ENCODE results near the gene AGPAT3.
"Not testable (repeated sequence)": the region's sequence is repeated elsewhere in the genome, so short reads cannot be mapped to it uniquely, and the experiment has no call there.

The AGPAT3 gene

DNA sequence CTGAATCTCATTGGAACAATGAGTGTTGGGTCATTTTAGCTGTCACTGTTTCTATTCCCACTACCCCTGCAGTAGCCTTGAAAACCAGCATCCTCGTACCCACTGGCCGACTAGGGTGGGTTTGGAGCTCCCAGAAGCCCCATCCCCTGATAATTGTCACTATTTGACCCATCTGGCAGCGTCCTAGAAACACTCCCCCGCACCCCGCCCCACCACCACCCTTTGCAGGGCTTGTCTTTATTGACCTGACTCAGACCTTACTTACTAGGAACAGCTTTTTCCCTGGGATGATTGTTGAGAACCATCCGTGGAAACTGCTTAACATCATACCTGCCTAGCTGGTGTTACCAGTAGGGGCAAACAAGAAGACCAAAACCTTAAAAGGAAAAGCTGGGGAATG is 28.4 kb upstream of the AGPAT3 start:
- Histone ChIP-seq H3K27me3 (ENCODE audit: control insufficient read depth, insufficient read depth, low read length) (no peaks in the 10 kb centered on the region), H3K36me3 (ENCODE audit: control insufficient read depth, insufficient read depth, low read length) (no peaks in the 10 kb centered on the region), H3K9ac (ENCODE audit: low read depth, low read length) (no peak overlapping the region), H3K4me3 (ENCODE audit: low read depth, low read length) (no peak overlapping the region), H3K9me3 (ENCODE audit: control insufficient read depth, insufficient read depth, low read length) (no peaks in the 10 kb centered on the region), H3K4me1 (ENCODE audit: control insufficient read depth, insufficient read depth, low read length) (no peaks in the 10 kb centered on the region)

DNA sequence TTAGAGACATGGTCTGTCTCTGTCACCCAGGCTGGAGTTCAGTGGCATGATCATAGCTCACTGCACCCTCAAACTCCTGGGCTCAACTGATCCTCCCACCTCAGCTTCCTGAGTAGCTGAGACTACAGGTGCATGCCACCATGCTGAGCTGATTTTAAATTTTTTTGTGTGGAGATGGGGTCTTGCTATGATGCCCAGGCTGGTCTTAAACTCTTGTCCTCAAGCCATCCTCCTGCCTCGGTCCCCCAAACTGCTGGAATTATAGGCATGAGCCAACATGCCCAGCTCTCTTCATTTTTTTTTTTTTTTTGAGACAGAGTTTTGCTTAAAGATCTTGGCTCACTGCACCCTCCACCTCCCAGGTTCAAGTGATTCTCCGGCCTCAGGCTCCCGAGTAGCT is 24.8 kb upstream of the AGPAT3 start:
- no peaks in the 10 kb centered on the region for H3K27me3 ChIP-seq (ENCODE audit: control insufficient read depth, insufficient read depth, low read length)
- H3K4me1 ChIP-seq (ENCODE audit: control insufficient read depth, insufficient read depth, low read length) = no peaks in the 10 kb centered on the region
- no peaks in the 10 kb centered on the region for H3K9me3 ChIP-seq (ENCODE audit: control insufficient read depth, insufficient read depth, low read length)

DNA sequence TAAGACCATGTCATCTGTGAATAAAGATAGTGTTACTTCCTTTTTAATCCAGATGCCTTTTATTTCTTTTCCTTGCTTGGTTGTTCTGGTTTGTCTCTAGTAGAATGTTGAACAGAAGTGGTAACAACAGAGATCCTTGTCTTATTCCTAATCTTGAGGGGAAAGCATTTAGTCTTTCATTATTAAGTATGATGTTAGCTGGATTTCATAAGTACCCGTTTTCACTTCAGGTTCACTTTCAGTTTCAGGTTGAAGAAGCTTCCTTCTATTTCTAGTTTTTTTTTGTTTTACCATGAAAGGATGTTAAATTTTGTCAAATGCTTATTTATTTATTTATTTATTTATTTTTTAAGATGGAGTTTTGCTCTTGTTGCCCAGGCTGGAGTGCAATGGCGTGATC is 22.3 kb upstream of the AGPAT3 start:
- H3K9me3 ChIP-seq (ENCODE audit: control insufficient read depth, insufficient read depth, low read length) = no peaks in the 10 kb centered on the region
- H3K27me3 ChIP-seq (ENCODE audit: control insufficient read depth, insufficient read depth, low read length) = no peaks in the 10 kb centered on the region
- H3K4me3 ChIP-seq (ENCODE audit: low read depth, low read length) = no peak overlapping the region
- no peak overlapping the region for H3K9ac ChIP-seq (ENCODE audit: low read depth, low read length)
- H3K4me1 ChIP-seq (ENCODE audit: control insufficient read depth, insufficient read depth, low read length) = no peaks in the 10 kb centered on the region
- H3K36me3 ChIP-seq (ENCODE audit: control insufficient read depth, insufficient read depth, low read length) = no peaks in the 10 kb centered on the region

More for the DNA sequence above, 24.8 kb upstream of the AGPAT3 start:
- Histone ChIP-seq H3K36me3 (ENCODE audit: control insufficient read depth, insufficient read depth, low read length) (no peaks in the 10 kb centered on the region), H3K4me3 (ENCODE audit: low read depth, low read length) (no peak overlapping the region), H3K9ac (ENCODE audit: low read depth, low read length) (no peak overlapping the region)

DNA sequence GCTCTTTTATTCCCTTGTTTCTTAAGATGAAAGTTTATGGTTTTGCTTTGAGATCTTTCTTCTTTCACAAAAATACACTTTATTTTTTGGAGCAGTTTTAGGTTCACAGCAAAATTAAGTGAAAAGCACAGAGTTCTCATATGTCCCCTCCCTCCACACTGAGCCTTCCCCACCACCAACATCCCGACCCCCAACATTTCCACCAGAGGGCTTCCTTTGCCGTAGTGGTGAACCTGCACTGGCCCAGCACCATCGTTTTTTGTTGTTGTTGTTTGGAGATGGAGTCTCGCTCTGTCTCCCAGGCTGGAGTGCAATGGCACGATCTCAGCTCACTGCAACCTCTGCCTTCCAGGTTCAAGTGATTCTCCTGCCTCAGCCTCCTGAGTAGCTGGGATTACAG is 20.1 kb upstream of the AGPAT3 start:
- H3K36me3 ChIP-seq (ENCODE audit: control insufficient read depth, insufficient read depth, low read length); H3K9me3 ChIP-seq (ENCODE audit: control insufficient read depth, insufficient read depth, low read length); H3K4me1 ChIP-seq (ENCODE audit: control insufficient read depth, insufficient read depth, low read length); H3K27me3 ChIP-seq (ENCODE audit: control insufficient read depth, insufficient read depth, low read length); H3K4me3 ChIP-seq (ENCODE audit: low read depth, low read length); H3K9ac ChIP-seq (ENCODE audit: low read depth, low read length): not testable (repeated sequence)

DNA sequence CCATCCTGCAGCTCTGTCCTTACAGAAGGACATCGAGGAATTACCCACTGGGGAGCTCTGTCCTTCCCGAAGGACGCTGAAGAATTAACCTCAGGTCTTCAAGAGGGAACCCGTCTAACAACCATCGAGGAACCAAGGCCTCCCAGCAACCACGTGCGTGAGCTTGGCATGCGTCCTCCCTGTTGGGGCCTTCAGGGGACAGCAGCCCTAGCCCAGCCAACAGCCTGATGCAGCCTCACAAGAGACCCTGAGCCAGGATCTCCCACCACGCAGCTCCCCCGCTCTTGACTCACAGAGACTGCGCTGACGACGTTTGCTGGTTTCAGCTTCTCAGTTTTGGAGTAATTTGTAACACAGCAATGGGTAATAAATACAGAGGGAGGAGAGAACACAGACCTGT is 19.6 kb upstream of the AGPAT3 start:
- Histone ChIP-seq H3K36me3 (ENCODE audit: control insufficient read depth, insufficient read depth, low read length) (no peaks in the 10 kb centered on the region), H3K4me3 (ENCODE audit: low read depth, low read length) (no peak overlapping the region), H3K9ac (ENCODE audit: low read depth, low read length) (no peak overlapping the region), H3K9me3 (ENCODE audit: control insufficient read depth, insufficient read depth, low read length) (no peaks in the 10 kb centered on the region), H3K4me1 (ENCODE audit: control insufficient read depth, insufficient read depth, low read length) (no peaks in the 10 kb centered on the region), H3K27me3 (ENCODE audit: control insufficient read depth, insufficient read depth, low read length) (no peaks in the 10 kb centered on the region)

DNA sequence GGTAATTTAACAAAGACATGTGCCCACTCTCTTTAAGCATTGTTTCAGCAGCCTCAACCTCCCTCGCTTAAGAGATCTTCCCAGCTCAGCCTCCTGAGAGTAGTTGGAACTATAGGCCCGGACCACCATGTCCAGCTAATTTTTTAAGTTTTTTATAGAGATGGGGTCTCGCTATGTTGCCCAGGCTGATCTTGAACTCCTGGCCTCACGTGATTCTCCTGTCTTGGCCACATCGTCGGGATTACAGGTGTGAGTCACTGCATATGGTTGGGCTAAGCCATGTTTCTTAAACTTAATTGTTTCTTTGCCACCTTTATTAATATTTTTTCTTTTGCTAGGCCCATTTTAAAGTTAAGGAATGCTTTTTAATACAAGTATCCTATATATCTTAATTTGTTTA is 18.6 kb upstream of the AGPAT3 start:
- Histone ChIP-seq H3K4me1 (ENCODE audit: control insufficient read depth, insufficient read depth, low read length) (no peaks in the 10 kb centered on the region), H3K27me3 (ENCODE audit: control insufficient read depth, insufficient read depth, low read length) (no peaks in the 10 kb centered on the region), H3K4me3 (ENCODE audit: low read depth, low read length) (no peak overlapping the region), H3K36me3 (ENCODE audit: control insufficient read depth, insufficient read depth, low read length) (no peaks in the 10 kb centered on the region), H3K9me3 (ENCODE audit: control insufficient read depth, insufficient read depth, low read length) (no peaks in the 10 kb centered on the region), H3K9ac (ENCODE audit: low read depth, low read length) (no peak overlapping the region)

DNA sequence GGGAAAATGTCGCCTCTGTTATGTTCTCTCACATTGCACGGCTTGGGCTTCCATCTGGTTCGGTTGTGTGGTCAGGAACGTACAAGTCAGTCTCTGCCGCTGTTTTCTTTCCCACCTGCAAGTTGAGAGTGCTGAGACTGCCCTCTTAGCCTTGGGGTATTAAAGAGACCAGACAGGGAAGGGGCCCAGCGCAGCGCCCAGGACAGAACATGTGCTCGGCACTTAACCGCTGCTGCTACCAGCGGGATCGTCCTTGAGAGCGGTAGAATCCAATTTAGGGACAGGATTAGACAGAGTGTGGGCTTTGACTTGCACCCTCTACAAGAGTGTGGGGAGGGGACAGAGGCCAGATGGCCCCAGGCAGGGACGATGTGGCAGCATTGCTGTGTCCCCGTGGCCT is 17.7 kb upstream of the AGPAT3 start:
- no peaks in the 10 kb centered on the region for H3K27me3 ChIP-seq (ENCODE audit: control insufficient read depth, insufficient read depth, low read length)

DNA sequence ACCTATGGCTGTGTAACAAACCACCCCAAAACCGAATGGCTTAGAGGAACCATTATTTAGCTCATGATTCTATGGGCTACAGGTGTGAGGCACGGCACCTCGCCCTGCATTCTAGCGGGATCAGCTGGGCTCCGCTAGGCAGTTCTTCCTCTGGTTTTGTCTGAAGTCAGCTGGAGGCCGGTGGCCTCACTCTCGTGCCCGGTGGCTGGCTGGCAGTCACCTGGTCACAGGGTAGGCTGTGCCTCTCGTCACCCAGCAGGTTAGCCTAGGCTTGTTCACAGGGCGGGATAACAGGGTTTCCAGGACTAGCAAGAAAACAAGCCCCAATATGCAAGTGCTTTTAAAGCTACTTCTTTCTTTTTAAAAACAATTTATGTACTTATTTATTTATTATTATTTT is 16.3 kb upstream of the AGPAT3 start:
- Histone ChIP-seq H3K36me3 (ENCODE audit: control insufficient read depth, insufficient read depth, low read length) (no peaks in the 10 kb centered on the region), H3K27me3 (ENCODE audit: control insufficient read depth, insufficient read depth, low read length) (no peaks in the 10 kb centered on the region), H3K9me3 (ENCODE audit: control insufficient read depth, insufficient read depth, low read length) (no peaks in the 10 kb centered on the region), H3K4me1 (ENCODE audit: control insufficient read depth, insufficient read depth, low read length) (no peaks in the 10 kb centered on the region), H3K4me3 (ENCODE audit: low read depth, low read length) (no peak overlapping the region), H3K9ac (ENCODE audit: low read depth, low read length) (no peak overlapping the region)

More for the DNA sequence above, 17.7 kb upstream of the AGPAT3 start:
- Histone ChIP-seq H3K4me1 (ENCODE audit: control insufficient read depth, insufficient read depth, low read length) (no peaks in the 10 kb centered on the region), H3K9ac (ENCODE audit: low read depth, low read length) (no peak overlapping the region), H3K36me3 (ENCODE audit: control insufficient read depth, insufficient read depth, low read length) (no peaks in the 10 kb centered on the region), H3K4me3 (ENCODE audit: low read depth, low read length) (no peak overlapping the region), H3K9me3 (ENCODE audit: control insufficient read depth, insufficient read depth, low read length) (no peaks in the 10 kb centered on the region)

DNA sequence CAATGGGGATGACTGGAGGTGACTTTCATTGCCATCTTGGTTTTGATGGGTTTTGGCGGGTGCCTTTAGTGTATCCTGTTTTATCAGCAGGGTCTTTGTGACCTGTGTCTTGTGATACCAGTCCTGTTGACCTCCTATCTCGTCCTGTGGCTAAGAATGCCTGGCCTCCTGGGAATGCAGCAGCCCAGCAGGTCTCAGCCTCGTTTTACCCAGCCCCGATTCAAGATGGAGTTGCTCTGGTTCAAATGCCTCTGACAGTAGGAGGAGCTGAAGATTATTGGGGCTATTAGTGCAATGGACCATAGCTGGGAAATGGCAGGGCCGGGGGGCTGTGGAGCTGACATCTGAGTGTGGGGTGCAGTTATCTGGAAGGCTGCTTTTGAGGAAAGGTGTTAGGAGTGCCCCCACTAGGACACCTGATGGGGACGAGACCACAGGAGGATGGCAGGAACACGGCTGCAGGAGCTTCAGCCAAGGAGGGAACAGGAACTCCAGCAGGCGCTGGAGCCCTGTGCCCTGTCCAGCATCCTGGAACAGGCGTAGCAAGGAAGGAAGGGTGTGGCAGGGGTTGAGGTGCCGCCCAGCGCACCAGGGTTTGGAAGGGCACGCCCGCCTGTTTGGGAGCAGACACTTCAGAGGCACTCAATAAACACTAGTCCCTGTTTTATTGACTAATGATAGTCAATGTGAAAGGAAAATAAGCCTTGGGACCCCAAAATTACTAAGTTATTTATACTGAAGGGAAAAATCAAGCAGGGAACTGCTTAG is 15.3 kb upstream of the AGPAT3 start:
- no peaks in the 10 kb centered on the region for H3K4me1 ChIP-seq (ENCODE audit: control insufficient read depth, insufficient read depth, low read length)
- H3K27me3 ChIP-seq (ENCODE audit: control insufficient read depth, insufficient read depth, low read length) = no peaks in the 10 kb centered on the region
- no peak overlapping the region for H3K9ac ChIP-seq (ENCODE audit: low read depth, low read length)
- no peaks in the 10 kb centered on the region for H3K36me3 ChIP-seq (ENCODE audit: control insufficient read depth, insufficient read depth, low read length)
- no peak overlapping the region for H3K4me3 ChIP-seq (ENCODE audit: low read depth, low read length)
- no peaks in the 10 kb centered on the region for H3K9me3 ChIP-seq (ENCODE audit: control insufficient read depth, insufficient read depth, low read length)

DNA sequence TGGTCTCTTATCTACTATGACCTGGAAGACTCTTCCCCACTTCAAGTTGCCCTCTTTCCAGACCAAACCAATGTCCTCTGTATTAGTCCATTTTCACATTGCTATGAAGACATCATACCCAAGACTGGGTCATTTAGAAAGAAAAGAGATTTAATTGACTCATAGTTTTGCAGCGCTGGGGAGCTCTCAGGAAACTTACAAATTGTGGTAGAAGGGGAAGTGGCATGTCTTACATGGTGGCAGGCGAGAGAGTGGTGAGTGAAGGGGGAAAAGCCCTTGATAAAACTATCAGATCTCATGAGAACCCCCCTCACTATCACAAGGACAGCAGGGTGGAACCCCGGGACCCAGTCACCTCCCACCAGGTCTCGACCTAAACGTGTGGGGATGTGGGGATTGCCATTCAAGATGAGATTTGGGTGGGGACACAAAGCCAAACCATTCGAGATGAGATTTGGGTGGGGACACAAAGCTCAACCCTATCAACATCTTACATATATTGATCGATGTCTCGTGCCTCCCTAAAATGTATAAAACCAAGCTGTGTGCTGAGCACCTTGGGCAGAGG is 14.2 kb upstream of the AGPAT3 start:
- H3K36me3 ChIP-seq (ENCODE audit: control insufficient read depth, insufficient read depth, low read length) = no peaks in the 10 kb centered on the region
- no peaks in the 10 kb centered on the region for H3K4me1 ChIP-seq (ENCODE audit: control insufficient read depth, insufficient read depth, low read length)
- H3K9ac ChIP-seq (ENCODE audit: low read depth, low read length) = no peak overlapping the region

DNA sequence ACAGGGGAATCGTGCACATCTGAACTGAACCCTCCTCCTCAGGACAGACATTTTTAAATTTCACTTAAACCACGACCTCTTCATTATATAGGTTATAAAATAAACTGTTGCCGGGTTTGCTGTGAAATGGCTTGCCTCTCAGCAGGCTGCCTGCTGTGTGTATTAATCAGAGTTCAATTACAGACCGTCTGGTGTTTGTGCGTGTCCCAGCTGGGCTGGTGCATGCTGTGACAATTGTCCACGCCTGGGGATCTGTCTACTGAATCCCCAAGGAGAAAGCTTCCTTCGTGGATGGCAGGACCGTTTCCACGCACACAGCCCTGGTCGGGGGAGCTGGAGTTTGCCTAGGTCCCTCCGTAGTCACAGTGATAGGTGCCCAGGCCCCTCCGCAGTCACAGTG is 13.4 kb upstream of the AGPAT3 start:
- H3K4me3 ChIP-seq (ENCODE audit: low read depth, low read length) = no peak overlapping the region
- H3K27me3 ChIP-seq (ENCODE audit: control insufficient read depth, insufficient read depth, low read length) = no peaks in the 10 kb centered on the region
- no peaks in the 10 kb centered on the region for H3K4me1 ChIP-seq (ENCODE audit: control insufficient read depth, insufficient read depth, low read length)
- H3K9ac ChIP-seq (ENCODE audit: low read depth, low read length) = no peak overlapping the region
- no peaks in the 10 kb centered on the region for H3K36me3 ChIP-seq (ENCODE audit: control insufficient read depth, insufficient read depth, low read length)
- H3K9me3 ChIP-seq (ENCODE audit: control insufficient read depth, insufficient read depth, low read length) = no peaks in the 10 kb centered on the region

More for the DNA sequence above, 14.2 kb upstream of the AGPAT3 start:
- Histone ChIP-seq H3K9me3 (ENCODE audit: control insufficient read depth, insufficient read depth, low read length) (no peaks in the 10 kb centered on the region), H3K4me3 (ENCODE audit: low read depth, low read length) (no peak overlapping the region), H3K27me3 (ENCODE audit: control insufficient read depth, insufficient read depth, low read length) (no peaks in the 10 kb centered on the region)

Measured in iPS-15b (cell line).